Fibroblast of villous mesenchyme (primary cell): ENCODE measurements around the gene WWC1. TPM values are rescaled to one million over a fixed set of nuclear protein-coding genes. Genes with fewer than 3 reads are reported as not detected.

ENCODE experiments used
- DNase-seq: peaks from one replicate; pipeline ENCODE4 v3.0.0-alpha.2; 2010; ENCODE audit warnings: low read depth
- H3K4me3 ChIP-seq: 2 replicates; pipeline ENCODE4 v1.5.1; 2011; ENCODE audit warnings: low read depth, mild to moderate bottlenecking, low read length
- CTCF ChIP-seq: IDR thresholded peaks from 2 replicates; pipeline ENCODE4 v1.5.1; 2012; ENCODE audit warnings: low read depth, mild to moderate bottlenecking, low read length; ENCODE audit not compliant: insufficient read depth
- total RNA-seq: library from RNA; depleted of rRNA; stranded (reverse); fragments of >200 nt; gene quantifications from 2 replicates; pipeline ENCODE4 v1.2.3, GENCODE V29; 2012

Gene WWC1
- total RNA-seq, 1 donor = 2.2 TPM

GRCh38 chr5:168472329-168472728 is 180.9 kb downstream of the WWC1 start:
- DNase-seq = peak; percentile 96
- no peak overlapping the region for H3K4me3 ChIP-seq
- TF ChIP-seq CTCF = peak; percentile 61

- DNase-seq = no peak
- TF ChIP-seq CTCF = no peak
- H3K4me3 ChIP-seq = no peak overlapping the region
Observed at GRCh38 chr5:168474319-168474718, 182.9 kb downstream of the WWC1 start.

GRCh38 chr5:168477060-168477459 is 185.6 kb downstream of the WWC1 start:
- TF ChIP-seq CTCF = no peak
- peak; percentile 89 for DNase-seq

GRCh38 chr5:168479166-168479565 is 187.7 kb downstream of the WWC1 start:
- no peak overlapping the region for H3K4me3 ChIP-seq
- no peak for TF ChIP-seq CTCF
- no peak for DNase-seq

More at GRCh38 chr5:168477060-168477459, 185.6 kb downstream of the WWC1 start:
- H3K4me3 ChIP-seq = no peak overlapping the region

- DNase-seq = no peak
- H3K4me3 ChIP-seq = no peak overlapping the region
- no peak for TF ChIP-seq CTCF
Observed at GRCh38 chr5:168480601-168481000, 189.2 kb downstream of the WWC1 start.

- no peak for TF ChIP-seq CTCF
- H3K4me3 ChIP-seq = no peak overlapping the region
- no peak for DNase-seq
Observed at GRCh38 chr5:168481330-168481788, 189.9 kb downstream of the WWC1 start.

GRCh38 chr5:168482361-168482760 is 190.9 kb downstream of the WWC1 start:
- no peak for TF ChIP-seq CTCF
- no peak overlapping the region for H3K4me3 ChIP-seq
- no peak for DNase-seq
